SK-N-SH treated with all-trans-retinoic acid at 6 μM for 48 hours (cell line): ENCODE results near the gene SLC36A3.

Experiments used
- ATAC-seq: fragments of 200-7000 bp; cut with Tn5 transposase; 3 replicates; pipeline ENCODE4 v1.9.1; 2020; ENCODE audit warnings: mild to moderate bottlenecking, moderate library complexity
- BACH2 ChIP-seq: fragments of 250-450 bp; sonication (Bioruptor Pico); IDR thresholded peaks from 2 replicates; pipeline ENCODE4 v1.9.0; 2021; ENCODE audit warnings: mild to moderate bottlenecking, borderline replicate concordance
- CSDC2 ChIP-seq: fragments of 250-450 bp; sonication (Bioruptor Pico); IDR thresholded peaks from 2 replicates; pipeline ENCODE4 v1.5.0; 2020; ENCODE audit warnings: mild to moderate bottlenecking, moderate library complexity
- ESRRG ChIP-seq: fragments of 250-450 bp; sonication (Bioruptor Pico); IDR thresholded peaks from 2 replicates; pipeline ENCODE4 v1.6.1; 2021; ENCODE audit warnings: mild to moderate bottlenecking
- GLIS3 ChIP-seq: fragments of 250-450 bp; sonication (Bioruptor Pico); IDR thresholded peaks from 2 replicates; pipeline ENCODE4 v1.5.0; 2020; ENCODE audit warnings: mild to moderate bottlenecking, moderate library complexity
- ISL1 ChIP-seq: fragments of 250-450 bp; sonication (Bioruptor Pico); IDR thresholded peaks from 2 replicates; pipeline ENCODE4 v2.1.2; 2022; ENCODE audit warnings: mild to moderate bottlenecking, moderate library complexity
- OSR1 ChIP-seq: fragments of 250-450 bp; sonication (Bioruptor Pico); IDR thresholded peaks from 2 replicates; pipeline ENCODE4 v1.8.0; 2022; ENCODE audit warnings: moderate library complexity, mild to moderate bottlenecking, inconsistent platforms
- POU6F1 ChIP-seq: fragments of 250-450 bp; sonication (Bioruptor Pico); IDR thresholded peaks from 2 replicates; pipeline ENCODE4 v1.8.0; 2021; ENCODE audit warnings: low read depth, mild to moderate bottlenecking, moderate library complexity, borderline replicate concordance
- PPARA ChIP-seq: fragments of 250-450 bp; sonication (Bioruptor Pico); IDR thresholded peaks from 2 replicates; pipeline ENCODE4 v1.5.0; 2020; ENCODE audit warnings: mild to moderate bottlenecking, borderline replicate concordance
- RARB ChIP-seq: fragments of 250-450 bp; sonication (Bioruptor Pico); IDR thresholded peaks from 2 replicates; pipeline ENCODE4 v1.8.0; 2021; ENCODE audit warnings: mild to moderate bottlenecking, moderate library complexity
- SNAI2 ChIP-seq: fragments of 250-450 bp; sonication (Bioruptor Pico); IDR thresholded peaks from 2 replicates; pipeline ENCODE4 v1.5.0; 2020; ENCODE audit warnings: mild to moderate bottlenecking, moderate library complexity
- TCF4 ChIP-seq: fragments of 250-450 bp; sonication (Bioruptor Pico); IDR thresholded peaks from 2 replicates; pipeline ENCODE4 v1.8.0; 2021; ENCODE audit warnings: mild to moderate bottlenecking, moderate library complexity, borderline replicate concordance
- TOX ChIP-seq: fragments of 250-450 bp; sonication (Bioruptor Pico); IDR thresholded peaks from 2 replicates; pipeline ENCODE4 v1.8.0; 2021; ENCODE audit warnings: mild to moderate bottlenecking, moderate library complexity, borderline replicate concordance
- ZC3H10 ChIP-seq: fragments of 250-450 bp; sonication (Bioruptor Pico); IDR thresholded peaks from 2 replicates; pipeline ENCODE4 v1.5.1; 2021; ENCODE audit warnings: mild to moderate bottlenecking, moderate library complexity
- ZNF565 ChIP-seq: fragments of 450-650 bp; formaldehyde crosslinking; conservative IDR thresholded peaks from 2 replicates; pipeline ENCODE4 v1.5.0; 2020; ENCODE audit warnings: low read depth, mild to moderate bottlenecking, moderate library complexity
- ZNF70 ChIP-seq: fragments of 450-650 bp; formaldehyde crosslinking; IDR thresholded peaks from 2 replicates; pipeline ENCODE4 v1.5.0; 2020; ENCODE audit warnings: mild to moderate bottlenecking, moderate library complexity
- ZNF8 ChIP-seq: fragments of 450-650 bp; formaldehyde crosslinking; IDR thresholded peaks from 2 replicates; pipeline ENCODE4 v1.5.0; 2020; ENCODE audit warnings: mild to moderate bottlenecking, moderate library complexity
- TF ChIP-seq, protein P1 (sequence below): fragments of 250-450 bp; sonication (Bioruptor Pico); IDR thresholded peaks from 2 replicates; pipeline ENCODE4 v1.5.0; 2020; ENCODE audit warnings: mild to moderate bottlenecking, moderate library complexity
- TF ChIP-seq, protein P2 (sequence below): fragments of 250-450 bp; sonication (Bioruptor Pico); IDR thresholded peaks from 2 replicates; pipeline ENCODE4 v1.5.1; 2020; ENCODE audit warnings: low read depth, mild to moderate bottlenecking, moderate library complexity

The SLC36A3 gene

DNA sequence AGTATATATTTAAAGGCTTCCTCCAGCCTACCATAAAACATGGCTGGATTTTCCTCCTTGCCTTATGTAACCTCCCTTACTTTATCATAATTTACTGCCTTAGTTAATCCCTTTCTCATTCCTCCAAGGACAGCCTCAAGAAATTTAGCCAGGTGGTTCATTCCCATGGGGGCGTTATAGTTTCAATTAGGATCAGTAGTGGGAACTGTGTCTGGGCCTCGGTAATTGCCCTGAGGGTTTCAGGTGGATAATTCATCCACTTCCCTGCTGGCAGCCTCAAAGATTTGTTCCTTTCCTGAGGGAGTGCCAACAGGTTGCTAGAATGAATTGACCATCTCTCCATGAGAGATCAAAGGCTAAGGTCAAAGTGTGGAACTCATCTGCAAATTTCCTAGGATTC is 54.9 kb downstream of the SLC36A3 start (continued):
- TF ChIP-seq, protein P1, sequence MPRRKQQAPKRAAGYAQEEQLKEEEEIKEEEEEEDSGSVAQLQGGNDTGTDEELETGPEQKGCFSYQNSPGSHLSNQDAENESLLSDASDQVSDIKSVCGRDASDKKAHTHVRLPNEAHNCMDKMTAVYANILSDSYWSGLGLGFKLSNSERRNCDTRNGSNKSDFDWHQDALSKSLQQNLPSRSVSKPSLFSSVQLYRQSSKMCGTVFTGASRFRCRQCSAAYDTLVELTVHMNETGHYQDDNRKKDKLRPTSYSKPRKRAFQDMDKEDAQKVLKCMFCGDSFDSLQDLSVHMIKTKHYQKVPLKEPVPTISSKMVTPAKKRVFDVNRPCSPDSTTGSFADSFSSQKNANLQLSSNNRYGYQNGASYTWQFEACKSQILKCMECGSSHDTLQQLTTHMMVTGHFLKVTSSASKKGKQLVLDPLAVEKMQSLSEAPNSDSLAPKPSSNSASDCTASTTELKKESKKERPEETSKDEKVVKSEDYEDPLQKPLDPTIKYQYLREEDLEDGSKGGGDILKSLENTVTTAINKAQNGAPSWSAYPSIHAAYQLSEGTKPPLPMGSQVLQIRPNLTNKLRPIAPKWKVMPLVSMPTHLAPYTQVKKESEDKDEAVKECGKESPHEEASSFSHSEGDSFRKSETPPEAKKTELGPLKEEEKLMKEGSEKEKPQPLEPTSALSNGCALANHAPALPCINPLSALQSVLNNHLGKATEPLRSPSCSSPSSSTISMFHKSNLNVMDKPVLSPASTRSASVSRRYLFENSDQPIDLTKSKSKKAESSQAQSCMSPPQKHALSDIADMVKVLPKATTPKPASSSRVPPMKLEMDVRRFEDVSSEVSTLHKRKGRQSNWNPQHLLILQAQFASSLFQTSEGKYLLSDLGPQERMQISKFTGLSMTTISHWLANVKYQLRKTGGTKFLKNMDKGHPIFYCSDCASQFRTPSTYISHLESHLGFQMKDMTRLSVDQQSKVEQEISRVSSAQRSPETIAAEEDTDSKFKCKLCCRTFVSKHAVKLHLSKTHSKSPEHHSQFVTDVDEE (CRISPR knock-in tag) = no peak

DNA sequence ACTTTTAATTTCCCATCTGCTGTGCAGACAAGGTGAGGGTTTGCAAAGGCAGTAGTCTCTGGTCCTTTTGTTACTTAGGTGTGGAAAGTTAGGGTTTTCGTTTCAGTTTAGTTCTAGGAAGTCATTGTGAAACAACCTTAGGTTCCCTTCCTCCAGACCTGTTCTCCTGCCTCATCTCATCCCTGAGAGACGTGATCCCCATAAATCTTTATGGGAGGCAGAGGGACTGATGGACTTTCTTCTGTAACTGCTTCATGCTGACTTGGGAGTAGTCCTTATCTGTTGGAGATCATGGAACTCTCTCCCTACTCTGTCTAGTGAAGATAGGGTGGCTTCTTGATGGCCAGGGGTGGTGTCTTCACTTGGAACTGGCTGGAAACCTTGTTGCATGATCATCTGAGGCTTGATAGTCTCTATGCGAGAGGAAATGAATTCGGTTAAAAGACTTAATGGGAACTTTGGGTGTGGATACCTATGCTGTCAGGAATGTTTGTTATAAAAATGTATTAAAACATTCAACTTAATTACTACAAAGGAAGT is 57.8 kb downstream of the SLC36A3 start:
- ATAC-seq = no peak
- TF ChIP-seq CSDC2 (CRISPR knock-in tag) (no peak), ZNF565 (no peak)

- no peak for ATAC-seq
- TF ChIP-seq ESRRG (CRISPR knock-in tag) (no peak), GLIS3 (CRISPR knock-in tag) (no peak), BACH2 (CRISPR knock-in tag) (no peak), PPARA (CRISPR knock-in tag) (no peak), ISL1 (CRISPR knock-in tag) (no peak), SNAI2 (CRISPR knock-in tag) (no peak), OSR1 (CRISPR knock-in tag) (no peak), ZNF70 (no peak)
Measured at GRCh38 chr5:151244206-151244605, 59.4 kb downstream of the SLC36A3 start.

GRCh38 chr5:151243564-151243963 is 60.0 kb downstream of the SLC36A3 start:
- no peak for ATAC-seq
- TF ChIP-seq OSR1 (CRISPR knock-in tag) = no peak
- TF ChIP-seq TCF4 = no peak
- TF ChIP-seq SNAI2 (CRISPR knock-in tag) = no peak
- TF ChIP-seq ZNF565 = no peak
- no peak for TF ChIP-seq POU6F1
- no peak for TF ChIP-seq GLIS3 (CRISPR knock-in tag)
- TF ChIP-seq ZNF8 (CRISPR knock-in tag) = no peak
- TF ChIP-seq RARB (CRISPR knock-in tag) = no peak
- TF ChIP-seq TOX (CRISPR knock-in tag) = no peak
- TF ChIP-seq, protein P1 (CRISPR knock-in tag) = no peak
- TF ChIP-seq ESRRG (CRISPR knock-in tag) = no peak
- TF ChIP-seq ISL1 (CRISPR knock-in tag) = no peak
- no peak for TF ChIP-seq PPARA (CRISPR knock-in tag)
- TF ChIP-seq ZC3H10 (CRISPR knock-in tag) = no peak

GRCh38 chr5:151243127-151243526 is 60.4 kb downstream of the SLC36A3 start:
- no peak for ATAC-seq
- TF ChIP-seq ZNF70 (no peak), ISL1 (CRISPR knock-in tag) (no peak), SNAI2 (CRISPR knock-in tag) (no peak), TOX (CRISPR knock-in tag) (no peak)
- TF ChIP-seq, protein P2, sequence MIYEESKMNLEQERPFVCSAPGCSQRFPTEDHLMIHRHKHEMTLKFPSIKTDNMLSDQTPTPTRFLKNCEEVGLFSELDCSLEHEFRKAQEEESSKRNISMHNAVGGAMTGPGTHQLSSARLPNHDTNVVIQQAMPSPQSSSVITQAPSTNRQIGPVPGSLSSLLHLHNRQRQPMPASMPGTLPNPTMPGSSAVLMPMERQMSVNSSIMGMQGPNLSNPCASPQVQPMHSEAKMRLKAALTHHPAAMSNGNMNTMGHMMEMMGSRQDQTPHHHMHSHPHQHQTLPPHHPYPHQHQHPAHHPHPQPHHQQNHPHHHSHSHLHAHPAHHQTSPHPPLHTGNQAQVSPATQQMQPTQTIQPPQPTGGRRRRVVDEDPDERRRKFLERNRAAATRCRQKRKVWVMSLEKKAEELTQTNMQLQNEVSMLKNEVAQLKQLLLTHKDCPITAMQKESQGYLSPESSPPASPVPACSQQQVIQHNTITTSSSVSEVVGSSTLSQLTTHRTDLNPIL (CRISPR knock-in tag) = no peak
